OCI-LY3 (cell line): ENCODE data around the gene AKIRIN1.

ENCODE experiments used
- CTCF ChIP-seq: fragments of 200-600, 300-600 bp; sonication (generic); IDR thresholded peaks from 2 replicates; pipeline ENCODE4 v1.5.1; 2014; ENCODE audit warnings: antibody characterized with exemption, low read length, low read depth
- EZH2phosphoT487 ChIP-seq: fragments of 200-600 bp; shearing (Covaris generic); IDR thresholded peaks from 2 replicates; pipeline ENCODE4 v1.6.1; 2018; ENCODE audit warnings: antibody characterized with exemption, mixed run types, low read depth

- TF ChIP-seq CTCF (no peak), EZH2phosphoT487 (no peak)
These were observed 37.6 kb upstream of the AKIRIN1 start for GRCh38 chr1:38953433-38953860.
